BLaER1 treated with 17β-estradiol and CSF1 and Interleukin-3, amounts not matched to agents 10 nM and 100 nM (cell line): ENCODE results near the gene CETP.

Experiments used
- H3K27ac ChIP-seq, 11 experiments: shearing (Covaris generic); formaldehyde crosslinking; 2 replicates each; pipeline ENCODE4 v1.8.1; 2022
- H3K27me3 ChIP-seq, 11 experiments: shearing (Covaris generic); formaldehyde crosslinking; 2 replicates each; pipeline ENCODE4 v1.8.1; 2022
- H3K36me3 ChIP-seq, 11 experiments: shearing (Covaris generic); formaldehyde crosslinking; 2 replicates each; pipeline ENCODE4 v1.8.1; 2022
- H3K4me1 ChIP-seq, 10 experiments: shearing (Covaris generic); formaldehyde crosslinking; 2 replicates each; pipeline ENCODE4 v1.8.1; 2022
- H3K4me2 ChIP-seq, 11 experiments: shearing (Covaris generic); formaldehyde crosslinking; 2 replicates each; pipeline ENCODE4 v1.8.1; 2022
- H3K4me3 ChIP-seq, 10 experiments: shearing (Covaris generic); formaldehyde crosslinking; 2 replicates each; pipeline ENCODE4 v1.8.1; 2022
- H3K9ac ChIP-seq, 11 experiments: shearing (Covaris generic); formaldehyde crosslinking; 2 replicates each; pipeline ENCODE4 v1.8.1; 2022
- H3K9me3 ChIP-seq, 11 experiments: shearing (Covaris generic); formaldehyde crosslinking; replicated peaks in 1 of 11; 2 replicates each; pipeline ENCODE4 v1.8.1; 2022
- H4K20me1 ChIP-seq, 11 experiments: shearing (Covaris generic); formaldehyde crosslinking; 2 replicates each; pipeline ENCODE4 v1.8.1; 2022
- Cebpa-rat ChIP-seq, 11 experiments: shearing (Covaris generic); IDR thresholded peaks; 2 replicates each; pipeline ENCODE4 v1.8.1; 2022

CETP gene

DNA sequence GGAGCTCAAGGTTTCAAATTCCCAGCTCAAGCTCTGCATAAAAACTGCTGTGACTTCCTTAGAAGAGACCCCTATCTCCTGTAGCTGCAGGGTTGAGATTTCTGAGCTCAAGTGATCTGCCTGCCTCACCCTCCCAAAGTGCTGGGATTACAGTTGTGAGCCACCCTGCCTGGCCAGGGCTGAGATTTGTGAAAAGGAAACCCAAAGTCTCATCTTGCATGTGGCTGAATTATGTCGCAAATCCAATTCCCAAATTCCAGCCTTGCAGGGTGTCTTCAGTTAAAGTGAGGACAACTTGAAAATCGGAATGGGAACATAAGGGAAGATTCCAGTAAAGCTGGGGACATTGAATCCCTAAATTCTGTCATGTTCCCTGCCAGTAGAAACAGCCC lies 14.2 kb upstream of the CETP start:
- Histone ChIP-seq H3K27ac (0 out of 22 replicates have a peak overlapping the region, but pooled peaks of 1 of the 11 experiments have one; percentile 21), H3K27me3 (no peaks in the 10 kb centered on the region), H3K4me3 (no peak overlapping the region), H3K9me3 (no peaks in the 10 kb centered on the region), H3K4me2 (peak overlapping the region in 6 of 11 experiments; percentile 18 to 86 (median 56); a peak in 7 of 22 replicates), H3K36me3 (peaks cover 30 to 52% (median 44%) of the 10 kb centered on the region in 11 experiments), H3K9ac (no peak overlapping the region), H3K4me1 (peaks cover 29 to 99% (median 90%) of the 10 kb centered on the region in 10 experiments), H4K20me1 (peaks cover 0 to 74% (median 24%) of the 10 kb centered on the region in 11 experiments; a peak in 13 of 22 replicates)
- TF ChIP-seq Cebpa-rat (IDR thresholded peaks at IDR 0.05): no peak

DNA sequence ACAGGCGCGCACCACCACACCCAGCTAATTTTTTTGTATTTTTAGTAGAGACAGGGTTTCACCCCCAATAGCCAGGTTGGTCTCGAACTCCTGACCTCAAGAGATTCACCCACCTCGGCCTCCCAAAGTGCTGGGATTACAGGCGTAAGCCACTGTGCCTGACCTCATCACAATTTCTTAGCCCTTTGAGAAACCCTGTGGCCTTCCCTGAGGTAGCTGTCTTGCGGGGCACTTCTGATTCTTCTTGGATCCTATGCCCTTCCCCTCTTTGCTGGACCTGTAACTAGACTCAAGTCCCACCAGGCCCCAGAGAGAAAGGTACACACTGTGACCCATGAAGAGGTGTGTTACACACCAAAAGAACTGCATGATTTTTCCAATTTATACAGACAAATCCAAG lies 13.5 kb upstream of the CETP start:
- Histone ChIP-seq H3K4me2 (peak overlapping the region in 8 of 11 experiments; percentile 77 to 87 (median 84); a peak in 13 of 22 replicates), H3K9me3 (no peaks in the 10 kb centered on the region), H3K4me1 (peaks cover 29 to 99% (median 90%) of the 10 kb centered on the region in 10 experiments), H3K9ac (0 out of 22 replicates have a peak overlapping the region, but pooled peaks of 1 of the 11 experiments have one; percentile 2), H3K27me3 (no peaks in the 10 kb centered on the region), H4K20me1 (peaks cover 0 to 68% (median 18%) of the 10 kb centered on the region in 11 experiments; a peak in 13 of 22 replicates), H3K4me3 (no peak overlapping the region), H3K27ac (peak overlapping the region in 5 of 11 experiments; percentile 16 to 81 (median 41); a peak in 5 of 22 replicates), H3K36me3 (peaks cover 24 to 46% (median 38%) of the 10 kb centered on the region in 11 experiments)
- no peak for TF ChIP-seq Cebpa-rat (IDR thresholded peaks at IDR 0.05)

GRCh38 chr16:56950051-56950450 lies 11.7 kb upstream of the CETP start:
- no peaks in the 10 kb centered on the region for H3K27me3 ChIP-seq
- H3K4me2 ChIP-seq: peak overlapping the region; percentile 67 to 92 (median 84); a peak in 21 of 22 replicates
- no peak for TF ChIP-seq Cebpa-rat (IDR thresholded peaks at IDR 0.05)

GRCh38 chr16:56950455-56950854 lies 11.3 kb upstream of the CETP start:
- Histone ChIP-seq H3K27ac (peak overlapping the region in 9 of 11 experiments; percentile 51 to 83 (median 72); a peak in 17 of 22 replicates), H3K9ac (peak overlapping the region in 8 of 11 experiments; percentile 26 to 68 (median 62); a peak in 15 of 22 replicates)

More at GRCh38 chr16:56950051-56950450, 11.7 kb upstream of the CETP start:
- peaks cover 0 to 51% (median 2%) of the 10 kb centered on the region in 11 experiments; a peak in 7 of 22 replicates for H4K20me1 ChIP-seq
- H3K9ac ChIP-seq: peak overlapping the region in 8 of 11 experiments; percentile 26 to 68 (median 60); a peak in 14 of 22 replicates
- H3K36me3 ChIP-seq: peaks cover 5 to 28% (median 20%) of the 10 kb centered on the region in 11 experiments; a peak in 21 of 22 replicates
- H3K27ac ChIP-seq: peak overlapping the region in 9 of 11 experiments; percentile 51 to 83 (median 72); a peak in 16 of 22 replicates
- no peak overlapping the region for H3K4me3 ChIP-seq
- 0 out of 22 replicates have a peak, but pooled peaks cover 0 to 2% (median 0%) of the 10 kb centered on the region in 11 experiments for H3K9me3 ChIP-seq
- H3K4me1 ChIP-seq: peaks cover 29 to 85% (median 81%) of the 10 kb centered on the region in 10 experiments

GRCh38 chr16:56950881-56951771 lies 10.6 kb upstream of the CETP start:
- H3K9ac ChIP-seq: peak overlapping the region in 10 of 11 experiments; percentile 26 to 68 (median 59); a peak in 17 of 22 replicates
- peaks cover 29 to 77% (median 73%) of the 10 kb centered on the region in 10 experiments for H3K4me1 ChIP-seq
- peaks cover 0 to 18% (median 11%) of the 10 kb centered on the region in 11 experiments; a peak in 17 of 22 replicates for H3K36me3 ChIP-seq
- no peak for TF ChIP-seq Cebpa-rat (IDR thresholded peaks at IDR 0.05)
- peaks cover 0 to 8% (median 0%) of the 10 kb centered on the region in 11 experiments; a peak in 1 of 22 replicates for H3K9me3 ChIP-seq
- peak overlapping the region in 3 of 10 experiments; percentile 2 to 21 (median 11); a peak in 6 of 20 replicates for H3K4me3 ChIP-seq
- H4K20me1 ChIP-seq: peaks cover 0 to 44% (median 0%) of the 10 kb centered on the region in 11 experiments; a peak in 6 of 22 replicates
- H3K27ac ChIP-seq: peak overlapping the region; percentile 41 to 83 (median 72); a peak in 20 of 22 replicates
- no peaks in the 10 kb centered on the region for H3K27me3 ChIP-seq
- peak overlapping the region; percentile 67 to 92 (median 84) for H3K4me2 ChIP-seq

More at GRCh38 chr16:56950455-56950854, 11.3 kb upstream of the CETP start:
- no peak for TF ChIP-seq Cebpa-rat (IDR thresholded peaks at IDR 0.05)
- Histone ChIP-seq H3K27me3 (no peaks in the 10 kb centered on the region), H3K9me3 (0 out of 22 replicates have a peak, but pooled peaks cover 0 to 6% (median 0%) of the 10 kb centered on the region in 11 experiments), H3K4me1 (peaks cover 29 to 81% (median 78%) of the 10 kb centered on the region in 10 experiments), H3K4me3 (peak overlapping the region in 2 of 10 experiments; percentile 2 to 21; a peak in 5 of 20 replicates), H3K36me3 (peaks cover 1 to 24% (median 16%) of the 10 kb centered on the region in 11 experiments; a peak in 21 of 22 replicates), H3K4me2 (peak overlapping the region; percentile 67 to 92 (median 84)), H4K20me1 (peaks cover 0 to 47% (median 0%) of the 10 kb centered on the region in 11 experiments; a peak in 6 of 22 replicates)

GRCh38 chr16:56953006-56953405 lies 8.7 kb upstream of the CETP start:
- Histone ChIP-seq H3K27ac (peak overlapping the region in 8 of 11 experiments; percentile 1 to 83 (median 68); a peak in 12 of 22 replicates), H3K4me2 (peak overlapping the region in 8 of 11 experiments; percentile 77 to 87 (median 84); a peak in 16 of 22 replicates)
- no peak for TF ChIP-seq Cebpa-rat (IDR thresholded peaks at IDR 0.05)

DNA sequence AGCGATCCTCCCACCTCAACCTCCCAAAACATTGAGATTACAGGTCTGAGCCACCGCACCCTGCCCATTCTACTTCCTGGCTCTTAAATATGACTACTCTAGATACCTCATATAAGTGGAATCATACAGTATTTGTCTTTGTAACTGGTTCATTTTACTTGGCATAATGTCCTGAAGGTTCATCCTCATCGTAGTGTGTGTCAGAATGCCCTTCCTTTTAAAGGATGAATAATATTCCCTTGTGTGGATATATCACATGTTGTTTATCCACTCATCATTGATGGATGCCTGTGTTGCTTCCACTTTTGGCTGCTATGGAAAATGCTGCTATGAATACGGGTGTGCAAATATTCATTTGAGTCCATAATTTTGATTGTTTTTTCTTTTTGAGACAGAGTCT lies 5.7 kb upstream of the CETP start:
- no peaks in the 10 kb centered on the region for H3K36me3 ChIP-seq
- H3K4me3 ChIP-seq: no peak overlapping the region
- H3K4me1 ChIP-seq: peaks cover 19 to 50% (median 42%) of the 10 kb centered on the region in 10 experiments
- H3K27ac ChIP-seq: no peak overlapping the region
- H3K27me3 ChIP-seq: no peaks in the 10 kb centered on the region
- H3K4me2 ChIP-seq: no peak overlapping the region
- no peak for TF ChIP-seq Cebpa-rat (IDR thresholded peaks at IDR 0.05)
- H3K9me3 ChIP-seq: peaks cover 0 to 8% (median 0%) of the 10 kb centered on the region in 11 experiments; a peak in 1 of 22 replicates
- H4K20me1 ChIP-seq: peaks cover 0 to 3% (median 0%) of the 10 kb centered on the region in 11 experiments; a peak in 2 of 22 replicates
- H3K9ac ChIP-seq: no peak overlapping the region

More at GRCh38 chr16:56953006-56953405, 8.7 kb upstream of the CETP start:
- Histone ChIP-seq H3K4me3 (no peak overlapping the region), H3K36me3 (no peaks in the 10 kb centered on the region), H3K9me3 (peaks cover 0 to 8% (median 0%) of the 10 kb centered on the region in 11 experiments; a peak in 1 of 22 replicates), H3K27me3 (no peaks in the 10 kb centered on the region), H3K9ac (peak overlapping the region in 3 of 11 experiments; percentile 11 to 31 (median 30); a peak in 4 of 22 replicates), H3K4me1 (peaks cover 29 to 58% (median 55%) of the 10 kb centered on the region in 10 experiments), H4K20me1 (peaks cover 0 to 25% (median 0%) of the 10 kb centered on the region in 11 experiments; a peak in 4 of 22 replicates)

GRCh38 chr16:56956756-56957155 lies 5.0 kb upstream of the CETP start:
- H3K4me1 ChIP-seq: peaks cover 13 to 50% (median 41%) of the 10 kb centered on the region in 10 experiments
- no peak overlapping the region for H3K4me2 ChIP-seq
- no peak overlapping the region for H3K27ac ChIP-seq
- H4K20me1 ChIP-seq: no peaks in the 10 kb centered on the region
- H3K27me3 ChIP-seq: no peaks in the 10 kb centered on the region
- peaks cover 0 to 8% (median 0%) of the 10 kb centered on the region in 11 experiments; a peak in 1 of 22 replicates for H3K9me3 ChIP-seq
- TF ChIP-seq Cebpa-rat (IDR thresholded peaks at IDR 0.05): no peak
- H3K36me3 ChIP-seq: no peaks in the 10 kb centered on the region
- H3K9ac ChIP-seq: no peak overlapping the region
- H3K4me3 ChIP-seq: no peak overlapping the region
